GM18499 (cell line): ENCODE data around the gene CLOCK.
A peak's percentile ranks its signal among the peaks of the same experiment; 100 is the strongest.

ENCODE experiments used
- ATAC-seq: cut with Tn5 transposase; IDR thresholded peaks from one replicate; pipeline ENCODE4 v1.9.1; 2021; ENCODE audit warnings: moderate number of reproducible peaks; ENCODE audit not compliant: insufficient read depth, unreplicated experiment

Gene CLOCK

DNA sequence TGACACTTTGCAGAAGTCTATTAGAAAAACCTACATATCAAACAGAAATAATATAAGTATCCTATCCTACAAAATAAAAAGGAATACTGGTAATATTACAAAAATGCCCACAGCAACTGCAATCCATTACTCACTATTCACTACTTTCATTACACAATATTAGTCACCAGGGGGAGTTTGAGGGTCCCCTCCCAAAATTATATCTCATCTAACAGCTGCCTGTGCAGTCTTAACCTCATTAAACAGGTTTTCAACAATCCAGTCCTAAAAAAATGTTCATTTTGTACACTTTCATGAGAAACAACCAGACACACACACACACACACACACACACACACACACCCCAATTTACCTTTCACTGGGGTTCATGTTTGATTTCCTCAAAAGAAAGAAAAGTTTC is 2.9 kb downstream of the CLOCK start:
- no peak for ATAC-seq

DNA sequence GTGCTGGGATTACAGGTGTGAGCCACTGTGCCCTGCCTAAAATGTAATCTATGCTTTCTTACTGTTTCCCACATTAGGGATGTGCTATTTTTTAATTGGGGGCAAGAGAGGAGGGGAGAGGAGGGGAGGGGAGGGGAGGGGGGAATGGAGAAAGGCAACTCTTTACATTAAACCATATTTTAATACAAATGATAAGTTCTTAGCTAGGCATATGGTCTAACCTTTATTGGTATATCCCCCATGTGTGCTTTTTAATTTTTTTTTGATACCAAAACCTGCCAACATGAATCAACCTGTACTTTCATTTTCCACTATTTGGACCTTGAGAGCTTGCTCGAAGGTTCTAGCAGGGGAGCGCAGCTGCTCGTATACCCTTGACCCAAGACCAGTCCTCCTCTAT is 6.4 kb downstream of the CLOCK start:
- no peak for ATAC-seq

DNA sequence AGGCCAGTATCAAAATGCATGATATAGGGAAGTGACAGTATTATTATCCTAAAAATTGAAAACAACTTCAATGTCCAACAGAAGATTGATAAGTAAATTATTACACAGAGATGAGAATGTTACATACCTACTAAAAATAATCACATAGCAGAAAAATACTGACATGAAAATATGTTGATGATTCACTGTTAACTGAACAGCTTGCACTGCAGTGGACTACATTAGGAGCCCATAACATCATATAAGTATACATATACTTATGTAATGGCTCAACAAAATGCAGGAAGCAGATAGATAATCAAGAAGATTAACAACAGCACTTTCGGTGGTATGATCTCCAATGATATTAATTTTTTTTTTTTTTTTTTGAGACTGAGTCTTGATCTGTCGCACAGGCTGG is 7.1 kb downstream of the CLOCK start:
- ATAC-seq = no peak

DNA sequence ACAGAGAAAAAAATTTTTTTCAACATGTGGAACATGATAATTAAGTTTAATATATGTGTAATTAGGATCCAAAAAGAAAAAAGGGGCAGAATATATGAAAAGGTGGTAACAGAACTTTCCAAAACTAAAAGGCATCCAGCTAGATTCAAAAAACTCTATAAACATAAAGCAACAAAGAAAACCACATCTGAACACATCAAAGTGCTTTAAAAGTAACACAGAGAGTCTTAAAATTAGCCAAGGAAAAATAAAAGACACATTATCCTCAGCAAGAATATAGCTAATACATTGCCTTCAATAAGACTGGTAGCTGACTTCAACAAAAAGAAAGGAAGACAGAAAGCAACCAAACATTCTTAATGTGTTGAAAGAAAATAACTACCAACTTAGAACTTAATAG is 8.2 kb downstream of the CLOCK start:
- ATAC-seq = no peak

- ATAC-seq = no peak
Observed at GRCh38 chr4:55534306-55534705, 12.4 kb downstream of the CLOCK start.

DNA sequence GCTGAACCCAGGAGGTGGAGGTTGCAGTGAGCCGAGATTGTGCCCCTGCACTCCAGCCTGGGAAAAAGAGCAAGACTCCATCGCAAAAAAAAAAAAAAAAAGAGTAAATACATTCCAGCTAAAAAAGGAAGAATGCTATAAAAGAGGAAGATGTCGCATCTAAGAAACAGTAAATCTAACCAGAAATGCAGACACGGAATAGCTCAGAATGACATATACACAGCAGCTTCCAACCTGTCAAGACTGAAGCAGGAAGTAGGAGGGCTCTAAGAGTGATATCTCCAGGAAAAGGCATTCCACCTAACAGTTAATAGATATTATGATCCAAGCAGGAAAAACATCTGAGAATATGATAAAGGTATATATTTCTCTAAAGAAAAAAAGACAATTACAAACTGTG is 16.0 kb downstream of the CLOCK start:
- ATAC-seq = no peak

DNA sequence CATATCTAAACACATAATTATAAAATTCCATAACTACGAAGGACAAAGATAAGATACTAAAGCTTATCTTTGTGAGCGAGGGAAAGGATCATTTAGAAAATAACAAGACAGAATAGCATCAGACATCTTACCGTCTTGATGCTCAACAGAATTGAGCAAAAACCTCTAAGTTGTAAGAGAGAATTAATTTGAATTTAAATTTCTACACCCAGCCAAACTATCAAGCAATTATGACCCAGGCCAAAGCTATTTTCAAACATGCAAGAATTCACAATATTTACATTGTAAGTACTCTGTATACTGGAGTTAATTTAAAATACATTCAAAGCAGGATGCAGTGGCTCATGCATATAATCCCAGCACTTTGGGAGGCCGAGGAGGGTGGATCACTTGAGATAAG is 16.5 kb downstream of the CLOCK start:
- ATAC-seq = no peak

DNA sequence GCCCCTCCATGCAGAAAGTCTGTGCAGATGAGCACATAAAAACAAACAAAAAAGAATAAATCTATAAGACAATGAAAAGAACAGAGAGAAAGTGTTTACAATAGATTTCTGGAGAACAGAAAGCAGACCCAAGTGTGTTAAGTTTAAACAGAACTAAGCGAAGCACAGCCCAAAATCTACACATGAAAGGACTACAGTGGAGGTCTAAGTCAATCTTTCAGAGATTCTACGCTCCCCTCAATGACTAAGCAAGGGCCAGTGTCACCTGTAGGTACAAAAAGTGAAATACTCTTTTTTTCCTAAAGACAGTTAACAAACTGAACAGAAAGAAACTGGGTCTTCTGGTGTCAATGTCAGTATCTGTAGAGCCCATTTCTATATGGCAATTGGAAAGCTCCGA is 18.2 kb downstream of the CLOCK start:
- ATAC-seq = no peak

DNA sequence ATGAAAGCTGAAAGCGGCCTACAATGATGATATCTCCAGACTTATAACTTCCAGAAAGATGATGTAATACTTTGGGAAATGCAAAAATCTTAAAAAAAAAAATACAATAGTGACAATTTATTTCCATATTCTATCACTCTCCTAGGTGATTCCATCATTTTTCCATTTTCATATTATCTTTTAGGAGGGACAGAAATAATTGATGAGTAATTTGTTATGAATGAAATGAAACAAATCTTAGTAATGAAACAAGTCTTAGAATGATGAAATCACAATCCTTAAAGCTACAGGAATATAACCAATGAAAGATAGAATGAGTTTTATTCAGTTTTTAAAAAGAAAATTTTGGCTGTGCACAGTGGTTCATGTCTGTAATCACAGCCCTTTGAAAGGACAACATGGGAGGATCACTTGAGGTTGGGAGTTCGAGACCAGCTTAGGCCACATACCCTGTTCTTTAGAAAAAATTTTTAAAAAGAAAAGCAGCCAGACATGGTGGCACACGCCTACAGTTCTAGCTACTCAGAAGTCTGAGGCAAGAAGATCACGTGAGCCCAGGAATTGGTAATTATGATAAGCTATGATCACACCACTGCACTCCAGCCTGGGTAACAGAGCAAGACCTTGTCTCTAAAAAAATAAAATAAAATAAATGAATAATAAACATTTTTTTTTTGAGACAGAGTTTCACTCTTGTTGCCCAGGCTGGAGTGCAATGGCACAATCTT is 21.7 kb downstream of the CLOCK start:
- no peak for ATAC-seq

GRCh38 chr4:55518442-55518841 is 28.3 kb downstream of the CLOCK start:
- no peak for ATAC-seq

DNA sequence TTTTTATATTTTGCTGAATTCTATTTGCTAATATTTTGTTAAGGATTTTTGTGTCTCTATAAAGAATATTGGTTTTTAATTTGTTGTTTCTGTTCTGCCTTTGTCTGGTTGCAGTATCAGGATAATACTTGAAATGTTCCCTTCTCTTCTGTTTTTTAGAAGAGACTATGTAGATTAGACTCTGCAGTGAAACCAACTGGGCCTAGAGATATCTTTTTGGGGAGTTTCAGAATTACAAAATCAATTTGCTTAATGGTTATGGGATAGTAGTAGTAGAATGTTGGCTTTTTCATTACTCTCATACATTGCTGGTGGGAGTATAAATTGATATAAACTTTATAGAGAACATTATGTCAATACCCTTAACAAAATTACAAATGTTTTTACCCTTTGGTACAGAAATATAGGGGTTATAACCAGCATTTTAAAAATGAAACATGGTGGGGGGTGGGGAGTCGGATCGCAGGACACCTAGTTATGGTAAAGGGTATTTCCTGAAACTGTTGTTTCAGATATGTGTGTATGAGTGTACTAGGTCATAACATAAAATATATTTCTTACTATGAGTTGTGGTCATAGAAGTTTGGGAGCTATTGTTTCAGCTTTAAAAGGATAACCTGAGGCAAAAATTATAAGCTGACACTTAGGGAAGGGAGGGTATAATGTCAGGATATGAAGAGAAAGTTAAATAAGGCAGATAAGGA is 29.0 kb downstream of the CLOCK start:
- peak; percentile 75 for ATAC-seq

GRCh38 chr4:55512922-55513571 is 33.7 kb downstream of the CLOCK start:
- ATAC-seq = no peak

DNA sequence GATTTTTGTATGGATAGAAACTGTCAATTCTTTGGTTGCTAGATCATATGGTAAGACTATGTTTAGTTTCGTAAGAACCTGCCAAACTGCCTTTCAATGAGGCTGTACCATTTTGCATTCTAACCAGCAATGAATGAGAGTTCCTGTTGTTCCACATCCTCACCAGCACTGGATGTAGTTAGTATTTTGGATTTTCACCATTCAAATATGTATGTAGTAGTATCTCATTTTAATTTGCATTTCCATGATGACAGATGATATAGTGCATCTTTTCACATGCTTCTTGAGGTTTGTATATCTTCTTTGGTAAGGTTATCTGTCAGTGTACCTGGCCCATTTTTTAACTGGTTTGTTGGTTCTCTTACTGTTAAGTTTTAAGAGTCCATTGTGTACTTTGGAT is 34.6 kb downstream of the CLOCK start:
- ATAC-seq = no peak

DNA sequence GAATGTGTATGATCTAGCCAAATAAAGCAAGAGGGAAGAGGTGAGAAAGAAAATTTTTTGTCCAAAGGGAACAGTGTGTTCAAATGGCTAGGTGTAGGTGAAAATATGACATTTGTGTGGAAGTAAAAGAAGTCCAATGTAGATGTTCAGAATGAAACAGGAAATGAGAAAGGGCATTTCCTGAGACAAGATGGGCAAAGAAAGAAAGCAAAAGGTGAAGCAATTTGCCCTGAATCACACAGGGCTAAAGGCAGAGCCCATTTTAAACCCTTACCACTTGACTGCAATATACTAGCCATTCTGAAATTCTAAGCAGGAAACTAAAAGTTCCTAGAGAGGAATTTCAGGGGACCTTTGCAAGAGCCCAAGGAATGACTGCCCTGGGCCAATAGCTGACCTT is 36.0 kb downstream of the CLOCK start:
- ATAC-seq = no peak

- ATAC-seq = no peak
Observed at GRCh38 chr4:55509266-55509665, 37.4 kb downstream of the CLOCK start.

- ATAC-seq = no peak
Observed at GRCh38 chr4:55507612-55508011, 39.1 kb downstream of the CLOCK start.

GRCh38 chr4:55503169-55503568 is 43.5 kb downstream of the CLOCK start:
- ATAC-seq = peak; percentile 65

DNA sequence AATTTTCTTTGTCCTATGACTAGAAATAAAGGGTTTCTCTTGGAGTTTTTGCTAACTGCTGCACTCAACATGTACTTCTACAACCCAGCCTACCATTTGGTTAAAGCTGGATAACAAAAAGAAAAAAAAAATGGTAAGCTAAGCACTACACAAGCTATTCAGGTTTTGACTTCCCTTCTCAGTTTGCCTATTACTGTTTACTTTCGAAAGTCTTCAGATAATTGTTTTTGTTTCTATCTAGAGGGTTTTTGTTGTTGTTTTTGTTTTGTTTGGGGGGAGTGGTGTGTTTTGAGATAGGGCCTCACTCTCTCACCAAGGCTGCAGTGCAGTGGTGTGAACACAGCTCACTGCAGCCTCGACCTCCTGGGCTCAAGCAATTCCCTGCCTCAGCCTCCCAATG is 46.6 kb downstream of the CLOCK start:
- ATAC-seq = no peak

- no peak for ATAC-seq
Observed at GRCh38 chr4:55499495-55499894, 47.2 kb downstream of the CLOCK start.

DNA sequence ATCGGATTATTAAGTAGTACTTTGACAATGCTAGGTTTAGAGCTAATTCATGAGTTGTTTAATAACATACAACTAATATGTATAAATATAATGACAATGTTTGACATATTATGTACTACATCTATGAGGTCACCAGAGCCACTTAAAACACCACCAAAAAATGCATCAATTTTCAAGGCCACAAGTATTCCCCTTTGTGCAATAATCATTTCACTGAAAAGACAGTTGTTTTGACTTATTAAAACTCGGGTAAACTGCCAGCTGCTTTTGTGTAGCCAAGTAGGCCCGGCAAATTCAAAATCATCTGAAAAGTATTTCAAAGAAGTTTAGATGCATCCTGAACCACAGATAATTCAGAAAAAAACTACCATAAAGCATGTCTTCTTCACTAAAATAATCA is 48.7 kb downstream of the CLOCK start:
- no peak for ATAC-seq

- ATAC-seq = no peak
Observed at GRCh38 chr4:55491486-55491885, 55.2 kb downstream of the CLOCK start.

DNA sequence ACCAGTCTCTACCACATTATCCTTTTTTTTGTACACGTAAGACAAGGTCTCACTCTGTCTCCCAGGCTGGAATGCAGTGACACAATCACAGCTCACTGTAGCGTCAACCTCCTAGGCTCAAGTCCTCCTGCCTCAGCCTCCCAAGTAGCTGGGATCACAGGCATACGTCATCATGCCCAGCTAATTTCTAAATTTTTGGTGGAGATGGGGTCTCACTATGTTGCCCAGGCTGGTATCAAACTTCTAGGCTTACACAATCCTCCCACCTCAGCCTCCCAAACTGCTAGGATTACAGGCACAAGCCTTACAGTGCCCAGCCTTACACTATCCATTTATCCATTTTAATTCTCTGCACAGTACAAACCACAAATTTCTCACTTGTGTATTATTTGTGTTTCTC is 58.0 kb downstream of the CLOCK start:
- no peak for ATAC-seq
